Vagina (tissue), 2 donors: ENCODE results near the gene PIP4K2C.

Experiments used
- CTCF ChIP-seq, 3 experiments: fragments of 450-650 bp in 2 of 3; fragments of 200-600 bp in 1 of 3; sonication (generic) in 1 of 3; IDR thresholded peaks; one replicate each; pipeline ENCODE4 v1.5.1; 2017 to 2019; ENCODE audit warnings: antibody characterized with exemption in 3 of 3, mild to moderate bottlenecking in 2 of 3, moderate library complexity in 2 of 3
- POLR2A ChIP-seq, 2 donors: fragments of 450-650 bp; IDR thresholded peaks; one replicate each; pipeline ENCODE4 v1.6.1; 2017; ENCODE audit warnings: antibody characterized with exemption in 2 of 2, mild to moderate bottlenecking in 2 of 2, moderate library complexity in 2 of 2
- POLR2AphosphoS5 ChIP-seq, 2 donors: sonication (generic); formaldehyde crosslinking; IDR thresholded peaks; one replicate each; pipeline ENCODE4 v1.9.0; 2017; ENCODE audit warnings: antibody characterized with exemption in 2 of 2, mild to moderate bottlenecking in 2 of 2, low read depth in 1 of 2; ENCODE audit not compliant: insufficient read depth in 1 of 2

GRCh38 chr12:57632073-57632957 lies 41.3 kb downstream of the PIP4K2C start:
- no peak for TF ChIP-seq CTCF (IDR thresholded peaks at IDR 0.05)
- TF ChIP-seq POLR2AphosphoS5 (IDR thresholded peaks at IDR 0.05; ENCODE audit: insufficient read depth in 1 of 2, low read depth in 1 of 2): peak in 1 of 2 donors; percentile 16
- no peak for TF ChIP-seq POLR2A (IDR thresholded peaks at IDR 0.05)
